22Rv1 (cell line): ENCODE data around the gene ADAP1.

ENCODE experiments used
- CTCF ChIP-seq: fragments of 450-650 bp; IDR thresholded peaks from 2 replicates; pipeline ENCODE4 v1.5.1; 2017; ENCODE audit warnings: mild to moderate bottlenecking
- ZFX ChIP-seq: fragments of 450-650 bp; IDR thresholded peaks from 2 replicates; pipeline ENCODE4 v1.6.1; 2017; ENCODE audit warnings: antibody characterized with exemption, borderline replicate concordance

GRCh38 chr7:861222-861621, 93.3 kb downstream of the ADAP1 start:
- no peak for TF ChIP-seq CTCF
- no peak for TF ChIP-seq ZFX
